ENCODE results near the gene TGFBR3L. TPM values are rescaled to one million over a fixed set of nuclear protein-coding genes. Genes with fewer than 3 reads are reported as not detected.

The TGFBR3L gene
- total RNA-seq (2021; fragmentation: NEBNext Ultra II Directional; extraction: Animal tissue kit (Norgen Biotek cat#: 25700)): 10 to 100 TPM in 2 of 6 experiments, 1 to 10 TPM in 4; 4.5 to 12.0 (median 7.7) TPM
- long read RNA-seq, partial matches to known transcripts: 12 of 22 reads
- long read RNA-seq, other reads (novel, unspliced or antisense): 7 of 22 reads

- peaks cover 9% of the 10 kb centered on the region for H3K27me3 Mint-ChIP-seq (ENCODE audit: insufficient read depth)
- peak within 1 kb of the TSS; percentile 72 for H3K4me3 Mint-ChIP-seq
- TF ChIP-seq CTCF (IDR thresholded peaks at IDR 0.05): no peak
- no peak for DNase-seq
- peak within 1 kb of the TSS; percentile 48 for H3K27ac Mint-ChIP-seq
- peaks cover 14% of the 10 kb centered on the region for H3K4me1 Mint-ChIP-seq (ENCODE audit: low read depth)
- peaks cover 5% of the 10 kb centered on the region; the same call in 1 of the 2 replicates for H3K36me3 Mint-ChIP-seq (ENCODE audit: low read depth)
- H3K9me3 Mint-ChIP-seq: no peaks in the 10 kb centered on the region
Observed at GRCh38 chr19:7914598-7915045, at the start of gene TGFBR3L. Gene TGFBR3L (plus strand): TSS chr19:7914830.

GRCh38 chr19:7865262-7865911, 49.2 kb upstream of the TGFBR3L start:
- Mint-ChIP-seq H3K36me3 (ENCODE audit: low read depth) (no peaks in the 10 kb centered on the region), H3K4me3 (no peak overlapping the region), H3K9me3 (no peaks in the 10 kb centered on the region), H3K27ac (no peak overlapping the region), H3K27me3 (ENCODE audit: insufficient read depth) (peaks cover 8% of the 10 kb centered on the region), H3K4me1 (ENCODE audit: low read depth) (no peaks in the 10 kb centered on the region)
- TF ChIP-seq CTCF (IDR thresholded peaks at IDR 0.05): no peak
- no peak for DNase-seq

GRCh38 chr19:7866399-7867091, 48.1 kb upstream of the TGFBR3L start:
- H3K36me3 Mint-ChIP-seq (ENCODE audit: low read depth): no peaks in the 10 kb centered on the region
- DNase-seq: no peak
- no peak overlapping the region for H3K4me3 Mint-ChIP-seq
- H3K27ac Mint-ChIP-seq: no peak overlapping the region
- no peak for TF ChIP-seq CTCF (IDR thresholded peaks at IDR 0.05)
- peaks cover 6% of the 10 kb centered on the region for H3K4me1 Mint-ChIP-seq (ENCODE audit: low read depth)
- H3K9me3 Mint-ChIP-seq: no peaks in the 10 kb centered on the region
- peaks cover 8% of the 10 kb centered on the region for H3K27me3 Mint-ChIP-seq (ENCODE audit: insufficient read depth)

- Mint-ChIP-seq H3K9me3 (no peaks in the 10 kb centered on the region), H3K27me3 (ENCODE audit: insufficient read depth) (peaks cover 8% of the 10 kb centered on the region), H3K4me3 (no peak overlapping the region), H3K4me1 (ENCODE audit: low read depth) (peaks cover 11% of the 10 kb centered on the region), H3K27ac (no peak overlapping the region), H3K36me3 (ENCODE audit: low read depth) (no peaks in the 10 kb centered on the region)
- no peak for TF ChIP-seq CTCF (IDR thresholded peaks at IDR 0.05)
- no peak for DNase-seq
Observed at GRCh38 chr19:7867092-7867844, 47.4 kb upstream of the TGFBR3L start.

GRCh38 chr19:7868326-7868670, 46.3 kb upstream of the TGFBR3L start:
- Mint-ChIP-seq H3K27ac (no peak overlapping the region), H3K9me3 (no peaks in the 10 kb centered on the region), H3K36me3 (ENCODE audit: low read depth) (no peaks in the 10 kb centered on the region), H3K4me1 (ENCODE audit: low read depth) (peaks cover 11% of the 10 kb centered on the region), H3K4me3 (no peak overlapping the region), H3K27me3 (ENCODE audit: insufficient read depth) (peaks cover 12% of the 10 kb centered on the region)
- DNase-seq: no peak
- no peak for TF ChIP-seq CTCF (IDR thresholded peaks at IDR 0.05)

All from HFFc6 (cell line).